OCI-LY1 (cell line): ENCODE results near the gene SMPD3.

Source experiments
- H2AFZ ChIP-seq: fragments of 200-600 bp; sonication (generic), shearing (Covaris generic); 2 replicates; pipeline ENCODE4 v1.6.0; 2014; ENCODE audit warnings: antibody characterized with exemption, mild to moderate bottlenecking, low read length
- H3F3A ChIP-seq: fragments of 200-600 bp; sonication (generic), shearing (Covaris generic); 2 replicates; pipeline ENCODE4 v1.6.0; 2014; ENCODE audit warnings: mild to moderate bottlenecking, antibody characterized with exemption, low read length, moderate library complexity; ENCODE audit not compliant: insufficient read depth
- H3K27ac ChIP-seq: fragments of 200-600 bp; sonication (generic); 2 replicates; pipeline ENCODE4 v1.5.1; 2014; ENCODE audit warnings: low read length, mixed run types, mild to moderate bottlenecking, low read depth; ENCODE audit not compliant: poor library complexity, severe bottlenecking
- H3K27me3 ChIP-seq: fragments of 200-600 bp; sonication (generic); 2 replicates; pipeline ENCODE4 v1.6.0; 2014; ENCODE audit warnings: antibody characterized with exemption, mild to moderate bottlenecking, low read length, moderate library complexity; ENCODE audit not compliant: insufficient read depth
- H3K36me3 ChIP-seq: fragments of 200-600 bp; sonication (generic); 2 replicates; pipeline ENCODE4 v1.6.1; 2014; ENCODE audit warnings: mild to moderate bottlenecking, antibody characterized with exemption, low read length, moderate library complexity, mixed read lengths; ENCODE audit not compliant: insufficient read depth
- H3K4me1 ChIP-seq: fragments of 200-600 bp; sonication (generic); 2 replicates; pipeline ENCODE4 v1.5.1; 2014; ENCODE audit warnings: mild to moderate bottlenecking, low read length, moderate library complexity; ENCODE audit not compliant: insufficient read depth, severe bottlenecking
- H3K4me2 ChIP-seq: fragments of 200-600 bp; sonication (generic), shearing (Covaris generic); 2 replicates; pipeline ENCODE4 v1.6.1; 2014; ENCODE audit warnings: low read length
- H3K4me3 ChIP-seq: fragments of 200-600 bp; sonication (generic); 2 replicates; pipeline ENCODE4 v1.5.1; 2014; ENCODE audit warnings: low read length, low read depth, mild to moderate bottlenecking, mixed read lengths; ENCODE audit not compliant: poor library complexity, severe bottlenecking
- H3K79me2 ChIP-seq: fragments of 200-600 bp; shearing (Covaris generic); 2 replicates; pipeline ENCODE4 v1.6.1; 2016; ENCODE audit warnings: mixed run types, low read length, mixed read lengths; ENCODE audit not compliant: insufficient read depth
- H3K9ac ChIP-seq: fragments of 200-600 bp; sonication (generic), shearing (Covaris generic); 2 replicates; pipeline ENCODE4 v1.6.1; 2014; ENCODE audit warnings: mild to moderate bottlenecking, low read length, mixed read lengths
- H3K9me2 ChIP-seq: fragments of 200-600 bp; sonication (generic), shearing (Covaris generic); 2 replicates; pipeline ENCODE4 v1.6.1; 2014; ENCODE audit warnings: low read depth, mild to moderate bottlenecking, low read length, mixed read lengths
- H3K9me3 ChIP-seq: fragments of 200-600 bp; shearing (Covaris generic); 2 replicates; pipeline ENCODE4 v1.6.1; 2014; ENCODE audit warnings: low read length, mixed read lengths
- H4K20me1 ChIP-seq: fragments of 200-600 bp; sonication (generic), shearing (Covaris generic); 2 replicates; pipeline ENCODE4 v1.6.0; 2016; ENCODE audit warnings: mild to moderate bottlenecking, low read length; ENCODE audit not compliant: insufficient read depth
- CTCF ChIP-seq: fragments of 200-600 bp; sonication (generic), shearing (Covaris generic); IDR thresholded peaks from 2 replicates; pipeline ENCODE4 v1.5.1; 2017; ENCODE audit warnings: mild to moderate bottlenecking, antibody characterized with exemption, low read length, moderate library complexity, mixed read lengths
- EZH2 ChIP-seq: fragments of 200-600 bp; sonication (generic), shearing (Covaris generic); IDR thresholded peaks from 2 replicates; pipeline ENCODE4 v1.8.0; 2017; ENCODE audit warnings: borderline replicate concordance, mixed run types, mild to moderate bottlenecking, antibody characterized with exemption, low read length, moderate library complexity, mixed read lengths

SMPD3 gene

DNA sequence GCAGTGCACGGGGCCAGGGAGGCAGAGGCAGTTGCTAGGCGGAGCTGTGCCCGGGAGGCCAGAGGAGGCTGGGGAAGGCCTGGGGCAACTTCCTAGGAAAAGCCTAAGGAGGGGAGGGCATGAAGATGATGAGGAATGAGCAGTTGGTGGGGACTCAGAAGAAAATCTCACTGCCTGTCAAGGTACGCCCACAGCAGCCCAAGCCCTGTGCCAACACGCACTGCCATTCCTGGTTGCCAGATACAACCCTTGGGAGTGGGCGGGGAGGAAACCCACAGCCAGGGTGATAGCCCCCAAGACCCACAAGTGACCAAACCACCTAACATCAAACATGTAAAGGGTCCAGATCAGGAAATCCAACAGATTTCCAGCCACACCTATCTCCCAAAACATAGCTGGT, 36.2 kb downstream of the SMPD3 start:
- Histone ChIP-seq H3K27ac (no peak overlapping the region), H3K4me1 (peaks cover 30% of the 10 kb centered on the region), H3K9me3 (no peaks in the 10 kb centered on the region), H3F3A (no peaks in the 10 kb centered on the region), H2AFZ (no peak overlapping the region), H3K27me3 (peaks cover 6% of the 10 kb centered on the region; the same call in 1 of the 2 replicates), H3K9me2 (no peaks in the 10 kb centered on the region), H3K9ac (no peak overlapping the region), H3K4me2 (no peak overlapping the region), H3K79me2 (no peaks in the 10 kb centered on the region), H3K4me3 (no peak overlapping the region), H3K36me3 (no peaks in the 10 kb centered on the region), H4K20me1 (no peaks in the 10 kb centered on the region)
- no peak for TF ChIP-seq CTCF
- no peak for TF ChIP-seq EZH2

- Histone ChIP-seq H3K27me3 (peaks cover 6% of the 10 kb centered on the region; the same call in 1 of the 2 replicates), H3F3A (no peaks in the 10 kb centered on the region), H3K9me3 (no peaks in the 10 kb centered on the region), H3K4me2 (no peak overlapping the region), H3K4me1 (peaks cover 29% of the 10 kb centered on the region), H3K27ac (no peak overlapping the region), H3K79me2 (no peaks in the 10 kb centered on the region), H3K9ac (no peak overlapping the region), H3K9me2 (no peaks in the 10 kb centered on the region), H2AFZ (no peak overlapping the region), H3K36me3 (no peaks in the 10 kb centered on the region), H3K4me3 (no peak overlapping the region), H4K20me1 (no peaks in the 10 kb centered on the region)
- no peak for TF ChIP-seq CTCF
- TF ChIP-seq EZH2 = no peak
Measured at GRCh38 chr16:68411086-68411485, 37.2 kb downstream of the SMPD3 start.

GRCh38 chr16:68408967-68409366, 39.3 kb downstream of the SMPD3 start:
- Histone ChIP-seq H3K9me2 (no peaks in the 10 kb centered on the region), H3K79me2 (no peaks in the 10 kb centered on the region), H3K27me3 (peaks cover 6% of the 10 kb centered on the region; the same call in 1 of the 2 replicates), H3K9ac (no peak overlapping the region), H3F3A (no peaks in the 10 kb centered on the region), H4K20me1 (no peaks in the 10 kb centered on the region), H3K4me2 (no peak overlapping the region), H3K4me1 (peaks cover 23% of the 10 kb centered on the region), H2AFZ (no peak overlapping the region), H3K9me3 (no peaks in the 10 kb centered on the region), H3K36me3 (no peaks in the 10 kb centered on the region), H3K4me3 (no peak overlapping the region), H3K27ac (no peak overlapping the region)
- TF ChIP-seq EZH2 (no peak), CTCF (no peak)
